HepG2 (cell line): ENCODE data around the gene RAC2. TPM values are rescaled to one million over a fixed set of nuclear protein-coding genes. Genes with fewer than 3 reads are reported as not detected.

ENCODE experiments used
- ATAC-seq: fragments of 200-7000 bp; cut with Tn5 transposase; 3 replicates; pipeline ENCODE4 v1.9.1; 2020; ENCODE audit warnings: mild to moderate bottlenecking, moderate library complexity
- BruUV-seq: library from RNA; stranded (reverse); fragments of 400-500 nt; replicated peaks from 2 replicates; lab custom pipeline; 2021; lab: Mats Ljungman, UMichigan
- CTCF ChIA-PET: fragments of 300-600 bp; formaldehyde crosslinking; extraction: SDS; loops from one replicate; lab custom pipeline; 2021; ENCODE audit warnings: low total read pairs, inconsistent platforms, low intra/inter-chr PET ratio; lab: Yijun Ruan, JAX
- POLR2A ChIA-PET: fragments of 350-600 bp; sonication (Branson Sonifier 250); formaldehyde crosslinking; loops from one replicate; lab custom pipeline; 2020; ENCODE audit warnings: antibody characterized with exemption, inconsistent platforms; lab: Yijun Ruan, JAX
- DNase-seq: peaks from one replicate; pipeline ENCODE4 v3.0.0-alpha.2; 2015; ENCODE audit warnings: low spot score
- FAIRE-seq: peaks from 3 replicates; lab custom pipeline; 2011; peaks lifted over from hg19 to GRCh38; lab: Jason Lieb, UNC
- H2AFZ ChIP-seq: one replicate; pipeline ENCODE4 v1.6.1; 2011; ENCODE audit warnings: low read length, inconsistent platforms
- H3K27ac ChIP-seq: fragments of 300-600 bp; 3 replicates; pipeline ENCODE4 v1.8.0; 2011; ENCODE audit warnings: mixed run types, mild to moderate bottlenecking, mixed read lengths, low read length, inconsistent platforms; ENCODE audit not compliant: insufficient read depth; ENCODE audit errors: extremely low read length
- H3K27me3 ChIP-seq, 2 experiments: fragments of 200-600 bp in 1 of 2; 2 replicates in 1 of 2; 3 replicates in 1 of 2; pipeline versions ENCODE4 v1.6.0 to v1.8.0; 2011; ENCODE audit warnings: low read length in 2 of 2, mild to moderate bottlenecking in 2 of 2, moderate library complexity in 2 of 2, inconsistent platforms in 1 of 2; ENCODE audit not compliant: insufficient read depth in 2 of 2, control insufficient read depth in 1 of 2
- H3K36me3 ChIP-seq, 2 experiments: fragments of 200-600 bp in 1 of 2; replicated peaks in 1 of 2; 2 replicates in 1 of 2; 3 replicates in 1 of 2; pipeline versions ENCODE4 v1.5.1 to v1.8.0; 2011; ENCODE audit warnings: low read length in 2 of 2, inconsistent platforms in 1 of 2; ENCODE audit not compliant: insufficient read depth in 2 of 2, control insufficient read depth in 1 of 2
- H3K4me1 ChIP-seq: 2 replicates; pipeline ENCODE4 v1.5.1; 2012; ENCODE audit warnings: low read length, inconsistent platforms; ENCODE audit not compliant: insufficient read depth
- H3K4me2 ChIP-seq: 2 replicates; pipeline ENCODE4 v1.6.0; 2011; ENCODE audit warnings: low read depth, low read length, inconsistent platforms
- H3K4me3 ChIP-seq, 3 experiments: fragments of 200-600 bp in 1 of 3; sonication (generic), shearing (Covaris generic) in 1 of 3; replicated peaks in 1 of 3; 2 replicates each; pipeline ENCODE4 v1.5.1; 2011 to 2016; ENCODE audit warnings: low read length in 3 of 3, inconsistent platforms in 2 of 3, low read depth in 2 of 3, mild to moderate bottlenecking in 2 of 3, control low read depth in 1 of 3, mixed read lengths in 1 of 3; ENCODE audit not compliant: insufficient read depth in 1 of 3
- H3K79me2 ChIP-seq: one replicate; pipeline ENCODE4 v1.6.1; 2011; ENCODE audit warnings: low read length, inconsistent platforms; ENCODE audit not compliant: insufficient read depth
- H3K9ac ChIP-seq: 2 replicates; pipeline ENCODE4 v1.6.0; 2011; ENCODE audit warnings: mild to moderate bottlenecking, low read depth, low read length, inconsistent platforms; ENCODE audit not compliant: insufficient read depth
- H3K9me3 ChIP-seq: 2 replicates; pipeline ENCODE4 v1.5.1; 2012; ENCODE audit warnings: mild to moderate bottlenecking, low read length
- H4K20me1 ChIP-seq: 2 replicates; pipeline ENCODE4 v1.6.0; 2011; ENCODE audit warnings: inconsistent platforms, mild to moderate bottlenecking, low read length, moderate library complexity; ENCODE audit not compliant: insufficient read depth
- FUBP1 ChIP-seq: sonication (generic); formaldehyde crosslinking; IDR thresholded peaks from 2 replicates; pipeline ENCODE4 v1.5.1; 2020; ENCODE audit warnings: missing genetic modification reagents, mild to moderate bottlenecking, borderline replicate concordance
- PCBP2 ChIP-seq: fragments of 200-400 bp; formaldehyde crosslinking; optimal IDR thresholded peaks from 2 replicates; pipeline ENCODE3; 2018; ENCODE audit warnings: low read length, low read depth; ENCODE audit not compliant: poor library complexity, severe bottlenecking
- RAD21 ChIP-seq: fragments of 450-650 bp; formaldehyde crosslinking; IDR thresholded peaks from 2 replicates; pipeline ENCODE4 v1.5.0; 2020; ENCODE audit warnings: mild to moderate bottlenecking
- ZNF547 ChIP-seq: sonication (generic); formaldehyde crosslinking; IDR thresholded peaks from 2 replicates; pipeline ENCODE4 v1.5.1; 2020; ENCODE audit warnings: mild to moderate bottlenecking, missing genetic modification reagents
- ZNF577 ChIP-seq: sonication (generic); formaldehyde crosslinking; IDR thresholded peaks from 2 replicates; pipeline ENCODE4 v1.4.0; 2020; ENCODE audit warnings: mild to moderate bottlenecking, low read depth, missing genetic modification reagents, borderline replicate concordance
- WGBS: methylation state at CpG from one replicate; pipeline ENCODE4 v1.1.6; 2017; ENCODE audit warnings: low lambda C conversion rate; 5-methylcytosine and 5-hydroxymethylcytosine counted together
- in situ Hi-C: cut with HindIII; loops from 2 replicates; pipeline ENCODE4 v1.10.0; 2017; ENCODE audit warnings: low pct_unique_long_range_greater_than_20kb; ENCODE audit not compliant: extremely low pct_ligation_motif_present
- intact Hi-C: fragments of 100-400 bp; cut with micrococcal nuclease; formaldehyde crosslinking; loops from one replicate; pipeline ENCODE4 v1.10.0; 2022; ENCODE audit not compliant: unreplicated experiment
- polyA plus RNA-seq, 8 experiments: library from polyadenylated mRNA; depleted of rRNA in 3 of 8; stranded (reverse) in 7 of 8; unstranded in 1 of 8; fragments of >200 nt; fragmentation: Illumina TruSeq in 4 of 8; extraction: Trizol in 4 of 8; gene quantifications; 2 replicates each; pipeline versions ENCODE4 v1.2.1 to v1.2.3, GENCODE V29; 2011 to 2016; ENCODE audit warnings: low read depth in 4 of 8, missing spikeins in 1 of 8, mixed read lengths in 1 of 8; ENCODE audit not compliant: insufficient read depth in 1 of 8
- total RNA-seq, 5 experiments: library from RNA; depleted of rRNA; stranded (reverse); fragments of >200 nt; fragmentation: Illumina TruSeq; extraction: Trizol; gene quantifications; 2 replicates each; pipeline ENCODE4 v1.2.3, GENCODE V29; 2016; ENCODE audit warnings: low read depth in 1 of 5
- TF ChIP-seq, protein P1 (sequence below): sonication (generic); formaldehyde crosslinking; IDR thresholded peaks from 2 replicates; pipeline ENCODE4 v1.4.0; 2020; ENCODE audit warnings: missing genetic modification reagents, borderline replicate concordance
- TF ChIP-seq, protein P2 (sequence below): sonication (generic); formaldehyde crosslinking; IDR thresholded peaks from 2 replicates; pipeline ENCODE4 v1.9.0; 2021; ENCODE audit warnings: mild to moderate bottlenecking, missing genetic modification reagents

Gene RAC2
- total and polyA plus RNA-seq, 2 of the 13 experiments (the other 11 are each of a cell fraction or from before 2014, with no cell fraction given), result 0.73 TPM; not detected in 1

- TF ChIP-seq ZNF577, result no peak
- no peak for TF ChIP-seq PCBP2
- TF ChIP-seq, protein P1, sequence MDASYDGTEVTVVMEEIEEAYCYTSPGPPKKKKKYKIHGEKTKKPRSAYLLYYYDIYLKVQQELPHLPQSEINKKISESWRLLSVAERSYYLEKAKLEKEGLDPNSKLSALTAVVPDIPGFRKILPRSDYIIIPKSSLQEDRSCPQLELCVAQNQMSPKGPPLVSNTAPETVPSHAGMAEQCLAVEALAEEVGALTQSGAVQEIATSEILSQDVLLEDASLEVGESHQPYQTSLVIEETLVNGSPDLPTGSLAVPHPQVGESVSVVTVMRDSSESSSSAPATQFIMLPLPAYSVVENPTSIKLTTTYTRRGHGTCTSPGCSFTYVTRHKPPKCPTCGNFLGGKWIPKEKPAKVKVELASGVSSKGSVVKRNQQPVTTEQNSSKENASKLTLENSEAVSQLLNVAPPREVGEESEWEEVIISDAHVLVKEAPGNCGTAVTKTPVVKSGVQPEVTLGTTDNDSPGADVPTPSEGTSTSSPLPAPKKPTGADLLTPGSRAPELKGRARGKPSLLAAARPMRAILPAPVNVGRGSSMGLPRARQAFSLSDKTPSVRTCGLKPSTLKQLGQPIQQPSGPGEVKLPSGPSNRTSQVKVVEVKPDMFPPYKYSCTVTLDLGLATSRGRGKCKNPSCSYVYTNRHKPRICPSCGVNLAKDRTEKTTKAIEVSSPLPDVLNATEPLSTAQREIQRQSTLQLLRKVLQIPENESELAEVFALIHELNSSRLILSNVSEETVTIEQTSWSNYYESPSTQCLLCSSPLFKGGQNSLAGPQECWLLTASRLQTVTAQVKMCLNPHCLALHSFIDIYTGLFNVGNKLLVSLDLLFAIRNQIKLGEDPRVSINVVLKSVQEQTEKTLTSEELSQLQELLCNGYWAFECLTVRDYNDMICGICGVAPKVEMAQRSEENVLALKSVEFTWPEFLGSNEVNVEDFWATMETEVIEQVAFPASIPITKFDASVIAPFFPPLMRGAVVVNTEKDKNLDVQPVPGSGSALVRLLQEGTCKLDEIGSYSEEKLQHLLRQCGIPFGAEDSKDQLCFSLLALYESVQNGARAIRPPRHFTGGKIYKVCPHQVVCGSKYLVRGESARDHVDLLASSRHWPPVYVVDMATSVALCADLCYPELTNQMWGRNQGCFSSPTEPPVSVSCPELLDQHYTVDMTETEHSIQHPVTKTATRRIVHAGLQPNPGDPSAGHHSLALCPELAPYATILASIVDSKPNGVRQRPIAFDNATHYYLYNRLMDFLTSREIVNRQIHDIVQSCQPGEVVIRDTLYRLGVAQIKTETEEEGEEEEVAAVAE (CRISPR knock-in tag), result no peak
These were observed 23.8 kb upstream of the RAC2 start (continued) for GRCh38 chr22:37267661-37268413.

DNA sequence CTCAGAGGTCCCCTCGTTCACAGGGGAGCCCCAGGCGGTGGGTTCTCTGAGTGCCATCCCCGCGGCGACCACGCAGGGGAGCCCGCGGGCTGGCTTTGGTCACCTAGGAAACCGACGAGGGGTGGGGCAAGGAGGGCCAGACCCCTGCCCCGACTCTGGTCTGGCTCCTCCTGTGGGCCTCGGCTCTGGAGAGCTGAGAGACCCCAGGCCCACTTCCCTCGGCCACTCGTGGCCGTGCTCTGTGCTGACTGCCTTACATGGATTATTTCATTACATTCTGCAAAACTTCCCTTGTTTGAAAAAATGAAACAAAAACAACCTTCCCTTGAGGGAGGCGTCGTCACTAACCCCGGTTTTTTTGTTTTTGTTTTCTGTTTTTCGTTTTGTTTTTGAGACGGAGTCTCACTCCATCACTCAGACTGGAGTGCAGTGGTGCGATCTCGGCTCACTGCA, 23.1 kb upstream of the RAC2 start:
- Histone ChIP-seq H3K4me2 (peak overlapping the region; percentile 66), H3K27me3 (peaks cover 1 to 43% of the 10 kb centered on the region in 2 experiments; a peak in 4 of 5 replicates), H3K27ac (no peak overlapping the region), H3K4me1 (0 out of 2 replicates have a peak, but pooled peaks cover 6% of the 10 kb centered on the region), H3K4me3 (peak overlapping the region in 2 of 3 experiments; percentile 18 to 56; a peak in 3 of 6 replicates), H3K9me3 (peaks cover 9% of the 10 kb centered on the region), H4K20me1 (no peaks in the 10 kb centered on the region), H2AFZ (no peak overlapping the region), H3K79me2 (no peaks in the 10 kb centered on the region), H3K9ac (peak overlapping the region; percentile 29; the same call in 1 of the 2 replicates), H3K36me3 (no peaks in the 10 kb centered on the region)
- ChIA-PET CTCF (interaction anchor here (1.6 kb wide), 1 partner anchor 191 kb away, joined by 16 read pairs; no protein-coding TSS in a partner anchor), POLR2A (no interaction called here)
- in situ Hi-C loops, result no loop called here
- peak; percentile 89 for ATAC-seq
- no peak for DNase-seq
- intact Hi-C loops, result loop anchor here (5.0 kb wide), 1 partner anchor 190 kb away; no protein-coding TSS in a partner anchor
- 12% methylated on average over 14 of the region's 22 CpGs for WGBS
- FAIRE-seq, result no peak
- BruUV-seq, result no TSS peak
- TF ChIP-seq RAD21 (CRISPR knock-in tag), result peak; percentile 45; the same call in 1 of the 2 replicates
- TF ChIP-seq ZNF547 (CRISPR knock-in tag), result 0 out of 2 replicates have a peak, but pooled peaks have one; percentile 23
- TF ChIP-seq, protein P2, sequence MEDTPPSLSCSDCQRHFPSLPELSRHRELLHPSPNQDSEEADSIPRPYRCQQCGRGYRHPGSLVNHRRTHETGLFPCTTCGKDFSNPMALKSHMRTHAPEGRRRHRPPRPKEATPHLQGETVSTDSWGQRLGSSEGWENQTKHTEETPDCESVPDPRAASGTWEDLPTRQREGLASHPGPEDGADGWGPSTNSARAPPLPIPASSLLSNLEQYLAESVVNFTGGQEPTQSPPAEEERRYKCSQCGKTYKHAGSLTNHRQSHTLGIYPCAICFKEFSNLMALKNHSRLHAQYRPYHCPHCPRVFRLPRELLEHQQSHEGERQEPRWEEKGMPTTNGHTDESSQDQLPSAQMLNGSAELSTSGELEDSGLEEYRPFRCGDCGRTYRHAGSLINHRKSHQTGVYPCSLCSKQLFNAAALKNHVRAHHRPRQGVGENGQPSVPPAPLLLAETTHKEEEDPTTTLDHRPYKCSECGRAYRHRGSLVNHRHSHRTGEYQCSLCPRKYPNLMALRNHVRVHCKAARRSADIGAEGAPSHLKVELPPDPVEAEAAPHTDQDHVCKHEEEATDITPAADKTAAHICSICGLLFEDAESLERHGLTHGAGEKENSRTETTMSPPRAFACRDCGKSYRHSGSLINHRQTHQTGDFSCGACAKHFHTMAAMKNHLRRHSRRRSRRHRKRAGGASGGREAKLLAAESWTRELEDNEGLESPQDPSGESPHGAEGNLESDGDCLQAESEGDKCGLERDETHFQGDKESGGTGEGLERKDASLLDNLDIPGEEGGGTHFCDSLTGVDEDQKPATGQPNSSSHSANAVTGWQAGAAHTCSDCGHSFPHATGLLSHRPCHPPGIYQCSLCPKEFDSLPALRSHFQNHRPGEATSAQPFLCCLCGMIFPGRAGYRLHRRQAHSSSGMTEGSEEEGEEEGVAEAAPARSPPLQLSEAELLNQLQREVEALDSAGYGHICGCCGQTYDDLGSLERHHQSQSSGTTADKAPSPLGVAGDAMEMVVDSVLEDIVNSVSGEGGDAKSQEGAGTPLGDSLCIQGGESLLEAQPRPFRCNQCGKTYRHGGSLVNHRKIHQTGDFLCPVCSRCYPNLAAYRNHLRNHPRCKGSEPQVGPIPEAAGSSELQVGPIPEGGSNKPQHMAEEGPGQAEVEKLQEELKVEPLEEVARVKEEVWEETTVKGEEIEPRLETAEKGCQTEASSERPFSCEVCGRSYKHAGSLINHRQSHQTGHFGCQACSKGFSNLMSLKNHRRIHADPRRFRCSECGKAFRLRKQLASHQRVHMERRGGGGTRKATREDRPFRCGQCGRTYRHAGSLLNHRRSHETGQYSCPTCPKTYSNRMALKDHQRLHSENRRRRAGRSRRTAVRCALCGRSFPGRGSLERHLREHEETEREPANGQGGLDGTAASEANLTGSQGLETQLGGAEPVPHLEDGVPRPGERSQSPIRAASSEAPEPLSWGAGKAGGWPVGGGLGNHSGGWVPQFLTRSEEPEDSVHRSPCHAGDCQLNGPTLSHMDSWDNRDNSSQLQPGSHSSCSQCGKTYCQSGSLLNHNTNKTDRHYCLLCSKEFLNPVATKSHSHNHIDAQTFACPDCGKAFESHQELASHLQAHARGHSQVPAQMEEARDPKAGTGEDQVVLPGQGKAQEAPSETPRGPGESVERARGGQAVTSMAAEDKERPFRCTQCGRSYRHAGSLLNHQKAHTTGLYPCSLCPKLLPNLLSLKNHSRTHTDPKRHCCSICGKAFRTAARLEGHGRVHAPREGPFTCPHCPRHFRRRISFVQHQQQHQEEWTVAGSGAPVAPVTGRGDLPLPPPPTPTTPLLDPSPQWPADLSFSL (CRISPR knock-in tag), result no peak
- TF ChIP-seq FUBP1 (CRISPR knock-in tag), result no peak
